ENCODE data around the gene ZBTB47.

The ZBTB47 gene

DNA sequence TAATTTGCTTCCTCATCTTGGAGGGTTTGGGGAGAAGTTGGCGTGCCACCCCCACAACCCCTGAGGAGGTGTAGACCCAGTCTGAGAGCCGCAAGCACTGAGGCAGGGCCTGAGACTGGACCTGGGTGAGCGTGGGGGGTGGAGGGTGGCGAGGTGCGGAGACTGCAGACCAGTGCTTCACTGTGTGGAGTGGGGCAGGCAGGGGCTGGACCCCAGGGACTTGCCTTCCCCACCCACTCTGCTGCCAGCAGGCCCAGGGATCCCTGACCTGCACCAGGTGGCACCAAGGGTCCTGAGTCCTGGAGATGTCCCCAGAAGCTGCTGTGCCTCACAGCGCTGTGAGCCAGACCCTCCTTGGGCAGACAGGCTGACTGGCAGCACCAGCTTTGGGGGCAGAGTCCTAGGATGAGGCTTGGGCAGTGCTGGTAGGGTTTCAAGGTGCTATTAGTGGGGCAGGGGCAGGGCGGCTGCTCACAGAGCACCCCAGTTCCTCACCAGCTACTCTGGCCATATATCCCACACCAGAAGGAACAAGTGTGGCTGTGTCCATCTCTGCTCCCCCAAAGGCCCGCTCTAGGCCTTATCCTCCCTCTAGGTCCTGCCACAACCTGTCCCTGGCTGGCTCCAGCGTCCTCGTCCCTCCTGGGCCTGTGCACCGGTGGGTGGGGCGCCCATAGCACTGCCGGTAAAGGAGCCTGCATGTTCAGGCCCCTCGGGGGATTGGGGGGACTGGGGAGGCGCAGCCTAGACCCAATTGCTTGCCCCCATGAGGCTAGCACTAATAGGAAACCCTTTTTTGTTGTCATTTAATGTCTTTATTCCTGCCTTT lies 11.8 kb downstream of the ZBTB47 start:
- peak; percentile 20 for DNase-seq (ENCODE audit: low spot score)

- DNase-seq (ENCODE audit: low spot score) = peak; percentile 11
Observed at GRCh38 chr3:42666022-42666421, 12.5 kb downstream of the ZBTB47 start.

GRCh38 chr3:42666577-42666998 lies 13.1 kb downstream of the ZBTB47 start:
- DNase-seq (ENCODE audit: low spot score) = peak; percentile 14

GRCh38 chr3:42667096-42667522 lies 13.6 kb downstream of the ZBTB47 start:
- no peak for DNase-seq (ENCODE audit: low spot score)

GRCh38 chr3:42667523-42668412 lies 14.3 kb downstream of the ZBTB47 start:
- peak; percentile 15 for DNase-seq (ENCODE audit: low spot score)

- DNase-seq (ENCODE audit: low spot score) = no peak
Observed at GRCh38 chr3:42668413-42668760, 14.9 kb downstream of the ZBTB47 start.

- no peak for DNase-seq (ENCODE audit: low spot score)
Observed at GRCh38 chr3:42668793-42669217, 15.3 kb downstream of the ZBTB47 start.

GRCh38 chr3:42670051-42670576 lies 16.6 kb downstream of the ZBTB47 start:
- DNase-seq (ENCODE audit: low spot score) = no peak

DNA sequence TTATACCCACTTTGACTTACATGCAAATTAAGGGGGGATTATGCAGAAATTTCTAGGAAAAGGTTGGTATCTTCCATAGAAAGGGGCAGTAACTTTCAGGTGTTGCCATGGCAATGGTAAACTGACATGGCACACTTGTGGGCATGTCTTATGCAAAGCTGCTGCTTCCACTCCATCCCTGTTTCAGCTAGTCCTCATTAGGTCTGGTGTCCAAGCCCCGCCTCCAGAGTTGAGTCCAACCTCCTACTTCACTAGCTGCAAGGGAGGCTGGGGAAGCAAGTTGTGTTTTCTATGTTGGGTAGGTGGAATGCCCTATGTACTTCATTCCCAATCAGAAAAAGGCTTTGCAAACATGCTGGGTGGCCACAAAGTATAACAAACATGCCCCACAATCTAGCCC lies 17.2 kb downstream of the ZBTB47 start:
- no peak for DNase-seq (ENCODE audit: low spot score)

DNA sequence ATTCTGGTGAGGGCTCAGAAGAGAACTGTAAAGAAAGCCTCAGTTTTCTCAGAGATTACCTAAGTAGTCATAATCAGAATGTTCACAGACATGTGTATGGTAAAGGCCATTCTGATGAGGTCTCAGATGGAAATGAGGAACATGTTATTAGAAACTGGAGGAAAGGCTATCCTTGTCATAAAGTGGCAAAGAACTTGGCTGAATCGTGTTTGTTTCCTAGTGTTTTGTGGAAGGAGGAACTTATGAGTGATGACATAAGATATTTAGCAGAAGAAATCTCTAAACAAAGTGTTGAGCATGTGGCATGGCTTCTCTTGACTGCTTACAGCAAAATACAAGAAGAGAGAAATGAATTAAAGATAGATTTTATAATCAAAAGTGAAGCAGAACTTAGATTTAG lies 19.0 kb downstream of the ZBTB47 start:
- no peak for DNase-seq (ENCODE audit: low spot score)

DNA sequence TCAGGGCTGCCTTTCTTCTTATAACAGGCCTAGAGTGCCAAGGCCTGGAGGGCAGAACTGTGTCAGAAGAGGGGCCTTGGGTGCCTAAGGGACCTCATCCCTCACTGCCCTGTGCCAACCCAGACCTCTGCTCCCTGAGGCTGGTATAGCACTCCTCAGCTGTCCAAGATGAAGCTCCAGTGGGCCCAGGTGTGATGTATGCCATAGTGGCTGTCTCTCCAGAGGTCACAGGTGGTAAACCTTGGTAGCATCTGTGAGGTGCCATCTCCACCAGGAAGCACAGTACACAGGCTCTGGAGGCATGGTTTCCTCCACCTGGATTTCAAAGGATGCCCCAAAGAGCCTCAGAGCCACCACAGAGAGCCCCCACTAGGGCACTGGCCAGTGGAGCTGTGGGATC lies 19.6 kb downstream of the ZBTB47 start:
- no peak for DNase-seq (ENCODE audit: low spot score)

DNA sequence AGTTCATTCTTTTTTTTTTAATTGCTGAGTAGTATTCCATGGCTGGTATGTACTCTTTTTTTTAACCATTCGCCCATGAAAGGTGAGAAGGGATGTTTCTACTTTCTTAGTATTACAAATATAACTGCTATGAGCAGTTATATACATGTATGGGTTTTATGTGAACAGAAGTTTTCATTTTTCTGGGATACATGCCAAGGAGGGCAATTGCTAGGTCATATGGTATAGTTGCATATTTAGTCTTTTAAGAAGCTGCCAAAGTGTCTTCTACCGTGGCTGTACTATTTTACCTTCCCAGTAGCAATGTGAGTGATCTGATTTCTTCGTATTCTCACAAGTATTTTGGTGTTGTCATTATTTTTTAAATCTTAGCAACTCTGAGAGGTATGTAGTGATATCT lies 20.6 kb downstream of the ZBTB47 start:
- no peak for DNase-seq (ENCODE audit: low spot score)

GRCh38 chr3:42675909-42676308 lies 22.4 kb downstream of the ZBTB47 start:
- no peak for DNase-seq (ENCODE audit: low spot score)

GRCh38 chr3:42678447-42678846 lies 24.9 kb downstream of the ZBTB47 start:
- DNase-seq (ENCODE audit: low spot score) = no peak

DNA sequence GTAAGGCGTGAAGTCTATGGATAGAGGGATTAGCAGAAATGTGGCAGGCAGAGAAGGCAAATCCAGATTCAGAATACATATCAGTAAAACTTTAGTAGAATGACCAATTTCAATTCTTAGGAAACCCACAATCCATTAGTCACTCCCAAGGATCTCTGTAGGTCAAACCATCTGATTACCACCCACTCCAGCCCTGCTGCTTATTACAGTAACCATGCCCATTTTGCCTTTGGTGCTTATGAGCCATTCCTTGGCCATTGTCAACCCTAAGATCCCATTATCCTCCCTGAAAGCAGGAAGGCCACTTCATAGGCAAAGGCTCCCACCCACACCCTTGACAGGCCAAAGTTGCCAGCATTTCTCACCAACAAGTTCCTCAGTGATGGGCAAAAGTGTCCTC lies 26.8 kb downstream of the ZBTB47 start:
- DNase-seq (ENCODE audit: low spot score) = no peak

DNA sequence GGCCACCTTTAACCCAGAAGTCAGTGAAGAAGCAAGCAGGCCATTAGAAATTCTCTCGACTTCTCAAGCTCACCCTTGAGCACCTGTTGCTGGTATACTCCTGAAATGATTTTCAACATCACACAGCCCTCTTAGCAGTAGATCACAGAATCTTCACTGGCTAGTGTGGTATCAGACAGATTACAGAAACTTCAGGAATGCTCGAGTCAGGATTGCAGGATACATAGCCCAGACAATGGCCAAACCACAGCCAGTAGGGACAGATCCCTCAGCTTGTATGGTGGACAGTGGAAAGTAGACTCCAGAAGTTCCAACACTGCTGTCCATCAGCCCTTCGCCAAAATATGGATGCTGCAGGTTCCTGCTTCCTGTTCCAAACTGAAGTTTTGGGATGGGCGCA lies 27.3 kb downstream of the ZBTB47 start:
- DNase-seq (ENCODE audit: low spot score) = no peak

DNA sequence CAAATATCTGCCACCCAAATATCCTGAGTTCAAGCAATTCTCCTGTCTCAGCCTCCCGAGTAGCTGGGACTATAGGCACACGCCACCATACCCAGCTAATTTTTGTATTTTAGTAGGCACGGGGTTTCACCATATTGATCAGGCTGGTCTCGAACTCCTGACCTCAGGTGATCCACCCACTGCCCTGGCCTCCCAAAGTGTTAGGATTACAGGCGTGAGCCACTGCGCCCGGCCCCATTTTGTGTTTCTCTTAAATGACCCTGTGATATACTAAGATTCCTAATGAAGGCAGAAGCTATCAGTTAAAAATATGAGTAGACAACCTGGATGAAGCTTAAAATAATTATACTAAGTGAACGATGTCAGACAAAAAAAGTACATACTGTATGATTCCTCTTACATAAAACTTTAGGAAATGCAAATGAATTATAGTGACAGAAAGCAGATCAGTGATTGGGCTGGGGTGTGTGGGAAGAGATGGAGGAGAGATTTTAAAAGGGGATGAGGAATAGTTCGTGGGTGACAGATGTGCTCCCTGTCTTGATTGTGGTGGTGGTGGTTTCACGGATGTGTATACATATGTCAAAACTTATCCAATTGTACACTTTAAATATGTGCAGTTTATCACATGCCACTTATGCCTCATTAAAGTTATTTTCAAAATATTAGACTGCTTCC lies 28.0 kb downstream of the ZBTB47 start:
- DNase-seq (ENCODE audit: low spot score) = no peak

- no peak for DNase-seq (ENCODE audit: low spot score)
Observed at GRCh38 chr3:42682301-42683070, 29.0 kb downstream of the ZBTB47 start.

GRCh38 chr3:42683875-42684598 lies 30.5 kb downstream of the ZBTB47 start:
- DNase-seq (ENCODE audit: low spot score) = peak; percentile 93

DNA sequence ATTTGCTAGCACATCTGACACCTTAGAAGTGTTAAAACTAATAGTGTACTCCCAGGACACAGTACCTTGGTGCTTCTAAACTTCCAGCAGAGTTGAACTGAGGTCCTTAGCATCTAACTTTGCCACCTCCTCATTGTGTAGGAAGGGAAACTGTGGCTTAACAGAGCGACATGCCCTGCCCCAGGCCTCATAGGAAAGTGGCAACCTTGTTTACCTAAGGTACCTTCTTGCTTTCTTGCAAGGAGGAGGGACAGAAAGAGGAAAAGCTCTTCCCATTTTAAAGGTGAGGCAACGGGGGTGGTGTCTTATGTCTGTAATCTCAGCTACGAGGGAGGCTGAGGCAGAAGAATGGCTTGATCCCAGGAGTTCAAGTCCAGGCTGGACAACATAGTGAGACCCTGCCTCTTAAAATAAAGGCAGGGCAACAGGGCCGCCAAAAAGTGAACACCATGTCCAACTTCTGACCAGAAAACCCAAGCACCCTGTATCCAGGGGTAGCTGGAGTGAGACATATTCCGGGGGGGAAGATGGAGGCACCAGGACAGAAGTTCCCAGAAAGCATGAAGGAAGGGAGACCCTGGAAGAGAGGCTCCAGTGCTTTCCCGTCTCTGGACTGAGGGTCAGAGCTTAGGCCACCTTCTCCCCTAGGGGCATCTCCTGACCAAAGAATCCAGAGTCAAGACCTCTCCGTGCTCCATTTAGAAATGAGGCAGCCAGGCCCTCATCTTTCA lies 31.3 kb downstream of the ZBTB47 start:
- no peak for DNase-seq (ENCODE audit: low spot score)

All from HuH-7 (cell line).